AG08395 (cell line): ENCODE data around the gene AMZ1.
"Not testable (repeated sequence)": the region's sequence is repeated elsewhere in the genome, so short reads cannot be mapped to it uniquely, and the experiment has no call there.

ENCODE experiments used
- DNase-seq: peaks from one replicate; pipeline ENCODE4 v3.0.0; 2012; ENCODE audit warnings: mixed read lengths, low spot score

Gene AMZ1

GRCh38 chr7:2727206-2727605 is 39.2 kb downstream of the AMZ1 start:
- DNase-seq, result not testable (repeated sequence)

- DNase-seq, result no peak
These were observed 40.5 kb downstream of the AMZ1 start for GRCh38 chr7:2728316-2729030.

- no peak for DNase-seq
These were observed 41.3 kb downstream of the AMZ1 start for GRCh38 chr7:2729031-2729892.

- DNase-seq, result no peak
These were observed 42.1 kb downstream of the AMZ1 start for GRCh38 chr7:2729893-2730716.

DNA sequence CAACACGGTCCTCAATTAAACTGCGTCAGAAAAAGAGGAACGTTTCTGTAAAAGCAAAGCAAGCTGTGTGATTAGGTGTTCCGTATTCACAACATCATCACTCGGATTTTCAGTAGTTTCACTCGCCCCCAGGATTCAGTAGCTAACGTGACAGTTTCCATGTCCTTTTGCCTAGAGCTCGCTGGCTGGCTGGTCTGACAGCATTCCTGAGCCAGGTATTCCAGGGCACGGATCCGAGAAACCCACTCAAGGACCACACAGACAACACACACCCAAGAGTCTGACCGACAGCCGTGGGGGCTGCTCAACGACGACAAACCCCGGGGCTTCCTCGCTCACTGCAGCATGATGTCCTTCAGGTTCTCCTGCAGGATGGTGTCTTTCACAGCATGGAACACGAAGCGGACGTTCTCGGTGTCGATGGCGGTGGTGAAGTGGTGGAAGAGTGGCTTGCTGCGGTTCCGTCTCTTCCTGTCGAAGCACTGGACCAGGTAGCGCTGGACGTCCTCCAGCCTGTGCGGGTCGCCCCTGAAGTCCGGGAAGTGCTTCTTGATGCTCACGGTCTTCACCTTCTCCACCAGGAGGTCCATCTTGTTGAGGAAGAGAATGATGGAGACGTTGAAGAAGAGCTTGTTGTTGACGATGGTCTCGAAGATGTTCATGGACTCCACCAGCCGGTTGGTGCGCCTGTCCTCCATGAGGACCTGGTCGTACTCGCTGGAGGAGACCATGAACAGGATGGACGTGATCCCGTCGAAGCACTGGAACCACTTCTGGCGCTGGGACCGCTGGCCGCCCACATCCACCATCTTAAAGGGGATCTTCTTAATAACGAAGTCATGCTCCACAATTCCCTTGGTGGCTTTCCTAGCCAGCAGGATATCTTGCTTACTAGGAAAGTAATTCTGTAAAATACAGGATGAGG is 43.1 kb downstream of the AMZ1 start:
- no peak for DNase-seq

GRCh38 chr7:2732388-2732787 is 44.4 kb downstream of the AMZ1 start:
- DNase-seq, result no peak

DNA sequence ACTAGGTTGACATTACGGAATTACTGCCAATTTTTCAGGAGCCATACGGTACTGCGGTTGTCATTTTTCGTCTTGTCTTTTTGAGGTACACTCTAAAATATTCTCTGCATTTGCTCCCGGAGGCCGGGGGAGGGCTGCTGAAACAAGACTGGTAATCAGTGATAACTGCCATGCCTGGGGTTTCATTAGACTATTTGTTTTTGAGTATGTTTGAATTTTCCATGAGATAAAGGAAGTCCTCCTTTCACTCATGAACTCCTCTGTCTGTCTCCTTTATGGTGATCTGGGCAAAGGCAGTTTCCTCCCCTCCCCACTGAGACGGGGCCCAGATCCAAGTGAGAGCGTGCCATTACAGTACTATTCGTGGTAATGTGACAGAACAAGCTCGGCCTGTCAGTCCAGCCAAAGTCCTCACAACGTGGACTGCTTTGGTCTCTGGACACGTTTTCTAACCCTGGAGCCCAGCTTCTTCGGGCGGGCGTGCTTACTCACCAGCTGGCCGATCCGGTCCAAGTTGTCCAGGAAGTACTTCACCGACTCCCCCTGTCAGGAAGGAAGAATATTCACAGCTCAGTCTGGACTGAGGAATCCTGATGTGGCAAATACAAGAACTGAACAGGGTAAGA is 45.1 kb downstream of the AMZ1 start:
- peak; percentile 87 for DNase-seq

DNA sequence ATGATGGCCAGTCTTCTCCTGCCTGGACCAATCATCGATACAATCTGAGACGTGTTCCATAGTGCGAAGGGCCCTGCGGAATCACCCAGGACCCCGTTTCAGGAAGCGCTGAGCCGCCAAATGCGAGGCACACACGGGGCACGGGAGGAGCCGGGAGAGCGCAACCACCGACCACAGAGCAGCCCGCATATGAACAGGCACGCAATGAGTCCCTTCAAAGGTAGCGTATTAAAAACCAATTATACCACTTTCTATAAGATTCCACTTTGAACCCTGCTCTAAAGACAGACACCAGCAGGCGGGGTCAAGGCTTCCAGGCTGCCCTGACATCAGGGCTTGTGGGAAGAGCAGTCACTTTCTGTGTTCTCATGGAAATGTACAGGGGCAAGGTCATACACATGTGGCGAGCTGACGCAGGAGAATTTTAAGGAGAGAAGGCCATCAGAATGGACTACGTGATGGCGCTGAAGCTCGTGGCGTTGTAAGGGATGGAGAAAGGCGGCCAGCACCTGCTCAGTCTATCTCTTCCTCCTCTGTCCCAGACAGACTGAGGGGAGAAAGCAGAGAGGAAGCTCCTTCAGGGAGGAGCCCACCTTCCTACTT is 46.2 kb downstream of the AMZ1 start:
- no peak for DNase-seq

- no peak for DNase-seq
These were observed 47.0 kb downstream of the AMZ1 start for GRCh38 chr7:2734751-2735571.

- no peak for DNase-seq
These were observed 47.7 kb downstream of the AMZ1 start for GRCh38 chr7:2735744-2736143.

DNA sequence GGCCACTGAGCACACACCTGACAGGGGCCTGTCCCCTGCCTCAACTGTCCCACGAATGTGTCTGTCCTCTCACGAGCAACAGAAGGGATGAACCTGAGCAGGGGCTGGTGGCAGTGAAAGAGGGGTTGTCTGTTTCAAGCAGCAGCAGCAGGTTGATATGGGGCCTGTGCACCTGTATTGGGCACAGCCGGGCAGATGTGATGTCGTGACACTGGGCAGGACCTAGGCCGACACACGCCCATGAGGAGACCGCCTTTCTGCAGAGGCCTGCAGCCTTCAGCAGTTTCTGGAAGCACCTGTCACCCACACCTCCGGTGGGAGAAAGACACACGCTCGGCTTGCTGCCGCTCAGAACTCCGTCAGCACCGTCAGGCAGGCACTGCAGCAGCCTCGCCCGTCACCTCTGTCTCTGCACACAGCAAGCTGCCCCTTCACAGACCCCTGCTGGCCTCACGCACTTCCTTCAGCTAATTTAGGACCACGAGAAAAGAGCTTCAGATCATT is 48.5 kb downstream of the AMZ1 start:
- no peak for DNase-seq

- DNase-seq, result not testable (repeated sequence)
These were observed 49.2 kb downstream of the AMZ1 start for GRCh38 chr7:2737005-2737743.

GRCh38 chr7:2737771-2738540 is 50.0 kb downstream of the AMZ1 start:
- DNase-seq, result no peak

GRCh38 chr7:2738766-2739549 is 51.0 kb downstream of the AMZ1 start:
- DNase-seq, result no peak

GRCh38 chr7:2743523-2744185 is 55.7 kb downstream of the AMZ1 start:
- not testable (repeated sequence) for DNase-seq

- not testable (repeated sequence) for DNase-seq
These were observed 60.7 kb downstream of the AMZ1 start for GRCh38 chr7:2748684-2749083.
